ENCODE data around the gene MANBA.

The MANBA gene

GRCh38 chr4:102592256-102592655, 168.5 kb downstream of the MANBA start:
- DNase-seq (ENCODE audit: extremely low read depth, low read depth) = no peak
- no peak overlapping the region for H3K4me3 ChIP-seq (replicated peaks; ENCODE audit: low read depth, low read length)
- TF ChIP-seq CTCF (IDR thresholded peaks at IDR 0.05; ENCODE audit: low read depth, low read length, missing control alignments) = no peak

GRCh38 chr4:102589743-102590142, 171.0 kb downstream of the MANBA start:
- H3K4me3 ChIP-seq (replicated peaks; ENCODE audit: low read depth, low read length) = no peak overlapping the region
- DNase-seq (ENCODE audit: extremely low read depth, low read depth) = no peak
- no peak for TF ChIP-seq CTCF (IDR thresholded peaks at IDR 0.05; ENCODE audit: low read depth, low read length, missing control alignments)

GRCh38 chr4:102586644-102587021, 174.1 kb downstream of the MANBA start:
- H3K4me3 ChIP-seq (replicated peaks; ENCODE audit: low read depth, low read length) = no peak overlapping the region
- no peak for DNase-seq (ENCODE audit: extremely low read depth, low read depth)
- TF ChIP-seq CTCF (IDR thresholded peaks at IDR 0.05; ENCODE audit: low read depth, low read length, missing control alignments) = no peak

- no peak overlapping the region for H3K4me3 ChIP-seq (replicated peaks; ENCODE audit: low read depth, low read length)
- DNase-seq (ENCODE audit: extremely low read depth, low read depth) = no peak
- no peak for TF ChIP-seq CTCF (IDR thresholded peaks at IDR 0.05; ENCODE audit: low read depth, low read length, missing control alignments)
Measured at GRCh38 chr4:102586002-102586643, 174.6 kb downstream of the MANBA start.

GRCh38 chr4:102585329-102585728, 175.4 kb downstream of the MANBA start:
- H3K4me3 ChIP-seq (replicated peaks; ENCODE audit: low read depth, low read length) = no peak overlapping the region
- DNase-seq (ENCODE audit: extremely low read depth, low read depth) = no peak
- TF ChIP-seq CTCF (IDR thresholded peaks at IDR 0.05; ENCODE audit: low read depth, low read length, missing control alignments) = no peak

- DNase-seq (ENCODE audit: extremely low read depth, low read depth) = no peak
- TF ChIP-seq CTCF (IDR thresholded peaks at IDR 0.05; ENCODE audit: low read depth, low read length, missing control alignments) = no peak
Measured at GRCh38 chr4:102584091-102584490, 176.7 kb downstream of the MANBA start.

More at GRCh38 chr4:102584091-102584490, 176.7 kb downstream of the MANBA start:
- no peak overlapping the region for H3K4me3 ChIP-seq (replicated peaks; ENCODE audit: low read depth, low read length)
